SJCRH30 (cell line): ENCODE results near the gene FPR1. TPM values are rescaled to one million over a fixed set of nuclear protein-coding genes. Genes with fewer than 3 reads are reported as not detected.

ENCODE experiments used
- DNase-seq, 2 experiments: peaks; one replicate each; pipeline ENCODE4 v3.0.0-alpha.2; 2015 to 2020
- H3K27ac ChIP-seq: fragments of 250-450 bp; sonication (Bioruptor Pico); 2 replicates; pipeline ENCODE4 v1.5.1; 2020; ENCODE audit warnings: mild to moderate bottlenecking, moderate library complexity
- H3K27me3 ChIP-seq: fragments of 250-450 bp; sonication (Bioruptor Pico); 2 replicates; pipeline ENCODE4 v1.5.1; 2020; ENCODE audit warnings: mild to moderate bottlenecking, moderate library complexity
- H3K36me3 ChIP-seq: fragments of 250-450 bp; sonication (Bioruptor Pico); 2 replicates; pipeline ENCODE4 v1.5.1; 2020; ENCODE audit warnings: mild to moderate bottlenecking, moderate library complexity
- H3K4me1 ChIP-seq: fragments of 250-450 bp; sonication (Bioruptor Pico); 2 replicates; pipeline ENCODE4 v1.5.1; 2020; ENCODE audit warnings: mild to moderate bottlenecking, moderate library complexity
- H3K4me3 ChIP-seq: fragments of 250-450 bp; sonication (Bioruptor Pico); 2 replicates; pipeline ENCODE4 v1.5.1; 2020; ENCODE audit warnings: mild to moderate bottlenecking, moderate library complexity
- H3K9me3 ChIP-seq: fragments of 250-450 bp; sonication (Bioruptor Pico); replicated peaks from 2 replicates; pipeline ENCODE4 v1.5.1; 2020; ENCODE audit warnings: mild to moderate bottlenecking, moderate library complexity
- total RNA-seq: library from RNA; depleted of rRNA; stranded (reverse); fragments of >200 nt; shearing (Covaris generic); gene quantifications from 2 replicates; pipeline ENCODE4 v1.2.3, GENCODE V29; 2014

The FPR1 gene
- total RNA-seq, 1 experiment from 2014 or later: not detected

GRCh38 chr19:51735759-51736449 lies 15.8 kb downstream of the FPR1 start:
- H3K27ac ChIP-seq: no peak overlapping the region
- H3K4me3 ChIP-seq: no peak overlapping the region
- no peaks in the 10 kb centered on the region for H3K27me3 ChIP-seq
- no peaks in the 10 kb centered on the region for H3K9me3 ChIP-seq
- peaks cover 10% of the 10 kb centered on the region for H3K4me1 ChIP-seq
- H3K36me3 ChIP-seq: no peaks in the 10 kb centered on the region
- peak; percentile 53 to 59 for DNase-seq

- Histone ChIP-seq H3K4me1 (peaks cover 10% of the 10 kb centered on the region), H3K9me3 (no peaks in the 10 kb centered on the region), H3K27ac (no peak overlapping the region), H3K27me3 (no peaks in the 10 kb centered on the region), H3K4me3 (no peak overlapping the region), H3K36me3 (no peaks in the 10 kb centered on the region)
- DNase-seq: no peak
Measured at GRCh38 chr19:51733742-51734522, 17.7 kb downstream of the FPR1 start.

GRCh38 chr19:51729781-51730180 lies 21.9 kb downstream of the FPR1 start:
- no peak for DNase-seq
- Histone ChIP-seq H3K27me3 (no peaks in the 10 kb centered on the region), H3K36me3 (no peaks in the 10 kb centered on the region), H3K9me3 (no peaks in the 10 kb centered on the region), H3K4me3 (no peak overlapping the region), H3K27ac (no peak overlapping the region), H3K4me1 (no peaks in the 10 kb centered on the region; the same call in 1 of the 2 replicates)

GRCh38 chr19:51727349-51727880 lies 24.3 kb downstream of the FPR1 start:
- DNase-seq: peak in 1 of 2 experiments; percentile 28
- Histone ChIP-seq H3K27ac (no peak overlapping the region), H3K27me3 (no peaks in the 10 kb centered on the region), H3K4me1 (no peaks in the 10 kb centered on the region; the same call in 1 of the 2 replicates), H3K36me3 (no peaks in the 10 kb centered on the region), H3K9me3 (no peaks in the 10 kb centered on the region), H3K4me3 (no peak overlapping the region)

- DNase-seq: no peak
- no peak overlapping the region for H3K4me3 ChIP-seq
- H3K27me3 ChIP-seq: no peaks in the 10 kb centered on the region
- no peaks in the 10 kb centered on the region; the same call in 1 of the 2 replicates for H3K4me1 ChIP-seq
- no peaks in the 10 kb centered on the region for H3K9me3 ChIP-seq
- no peak overlapping the region for H3K27ac ChIP-seq
- H3K36me3 ChIP-seq: no peaks in the 10 kb centered on the region
Measured at GRCh38 chr19:51726049-51726448, 25.6 kb downstream of the FPR1 start.

- Histone ChIP-seq H3K4me3 (no peak overlapping the region), H3K9me3 (no peaks in the 10 kb centered on the region), H3K27ac (no peak overlapping the region), H3K36me3 (no peaks in the 10 kb centered on the region), H3K4me1 (no peaks in the 10 kb centered on the region; the same call in 1 of the 2 replicates), H3K27me3 (no peaks in the 10 kb centered on the region)
- DNase-seq: no peak
Measured at GRCh38 chr19:51724543-51724942, 27.1 kb downstream of the FPR1 start.

- Histone ChIP-seq H3K27ac (no peak overlapping the region), H3K36me3 (no peaks in the 10 kb centered on the region), H3K9me3 (no peaks in the 10 kb centered on the region), H3K4me1 (no peaks in the 10 kb centered on the region; the same call in 1 of the 2 replicates), H3K4me3 (no peak overlapping the region), H3K27me3 (no peaks in the 10 kb centered on the region)
- DNase-seq: no peak
Measured at GRCh38 chr19:51722492-51722891, 29.2 kb downstream of the FPR1 start.

GRCh38 chr19:51721905-51722304 lies 29.8 kb downstream of the FPR1 start:
- no peak overlapping the region for H3K4me3 ChIP-seq
- DNase-seq: no peak
- no peaks in the 10 kb centered on the region for H3K36me3 ChIP-seq
- H3K27me3 ChIP-seq: no peaks in the 10 kb centered on the region
- no peaks in the 10 kb centered on the region for H3K9me3 ChIP-seq
- no peak overlapping the region for H3K27ac ChIP-seq
- H3K4me1 ChIP-seq: no peaks in the 10 kb centered on the region

- H3K4me3 ChIP-seq: no peak overlapping the region
Measured at GRCh38 chr19:51719251-51719988, 32.3 kb downstream of the FPR1 start.

GRCh38 chr19:51716925-51717324 lies 34.8 kb downstream of the FPR1 start:
- Histone ChIP-seq H3K4me1 (no peaks in the 10 kb centered on the region), H3K27ac (no peak overlapping the region), H3K27me3 (no peaks in the 10 kb centered on the region)

More at GRCh38 chr19:51719251-51719988, 32.3 kb downstream of the FPR1 start:
- DNase-seq: no peak
- Histone ChIP-seq H3K27me3 (no peaks in the 10 kb centered on the region), H3K9me3 (no peaks in the 10 kb centered on the region), H3K4me1 (no peaks in the 10 kb centered on the region), H3K36me3 (no peaks in the 10 kb centered on the region), H3K27ac (no peak overlapping the region)

GRCh38 chr19:51715850-51716249 lies 35.8 kb downstream of the FPR1 start:
- Histone ChIP-seq H3K27ac (no peak overlapping the region), H3K4me1 (peaks cover 3% of the 10 kb centered on the region), H3K9me3 (no peaks in the 10 kb centered on the region), H3K4me3 (no peak overlapping the region), H3K36me3 (no peaks in the 10 kb centered on the region), H3K27me3 (no peaks in the 10 kb centered on the region)
- no peak for DNase-seq

More at GRCh38 chr19:51716925-51717324, 34.8 kb downstream of the FPR1 start:
- Histone ChIP-seq H3K4me3 (no peak overlapping the region), H3K9me3 (no peaks in the 10 kb centered on the region), H3K36me3 (no peaks in the 10 kb centered on the region)
- DNase-seq: no peak

- no peaks in the 10 kb centered on the region for H3K9me3 ChIP-seq
- H3K27me3 ChIP-seq: no peaks in the 10 kb centered on the region
- DNase-seq: no peak
- H3K27ac ChIP-seq: no peak overlapping the region
- H3K4me3 ChIP-seq: no peak overlapping the region
- peaks cover 13% of the 10 kb centered on the region for H3K4me1 ChIP-seq
- no peaks in the 10 kb centered on the region for H3K36me3 ChIP-seq
Measured at GRCh38 chr19:51714848-51715247, 36.8 kb downstream of the FPR1 start.

GRCh38 chr19:51713319-51714285 lies 38.1 kb downstream of the FPR1 start:
- Histone ChIP-seq H3K36me3 (no peaks in the 10 kb centered on the region), H3K27me3 (no peaks in the 10 kb centered on the region), H3K4me1 (peaks cover 16% of the 10 kb centered on the region), H3K9me3 (no peaks in the 10 kb centered on the region), H3K27ac (no peak overlapping the region), H3K4me3 (no peak overlapping the region)
- no peak for DNase-seq
